Fibroblast of lung (primary cell): ENCODE results near the gene LEFTY2. TPM values are rescaled to one million over a fixed set of nuclear protein-coding genes. Genes with fewer than 3 reads are reported as not detected.

ENCODE experiments used
- DNase-seq, 2 donors: peaks; one replicate each; pipeline versions ENCODE4 v3.0.0 to v3.0.0-alpha.2; 2010; ENCODE audit warnings: low read depth in 2 of 2
- H2AFZ ChIP-seq: 2 replicates; pipeline ENCODE4 v1.5.1; 2012; ENCODE audit warnings: low read length, control low read depth, inconsistent platforms
- H3K27ac ChIP-seq: 2 replicates; pipeline ENCODE4 v1.5.1; 2011; ENCODE audit warnings: low read length, control low read depth; ENCODE audit not compliant: insufficient read depth
- H3K27me3 ChIP-seq: 2 replicates; pipeline ENCODE4 v1.5.1; 2011; ENCODE audit warnings: mild to moderate bottlenecking, low read length; ENCODE audit not compliant: control insufficient read depth, insufficient read depth
- H3K36me3 ChIP-seq: 2 replicates; pipeline ENCODE4 v1.5.1; 2011; ENCODE audit warnings: low read length; ENCODE audit not compliant: control insufficient read depth, insufficient read depth
- H3K4me1 ChIP-seq: 2 replicates; pipeline ENCODE4 v1.5.1; 2011; ENCODE audit warnings: low read length; ENCODE audit not compliant: control insufficient read depth, insufficient read depth; ENCODE audit errors: extremely low read depth
- H3K4me2 ChIP-seq: 2 replicates; pipeline ENCODE4 v1.5.1; 2011; ENCODE audit warnings: low read length, control low read depth; ENCODE audit not compliant: insufficient read depth; ENCODE audit errors: extremely low read depth
- H3K4me3 ChIP-seq, 4 experiments: fragments of 200-600 bp in 1 of 4; sonication (generic) in 1 of 4; replicated peaks in 1 of 4; 2 replicates each; pipeline ENCODE4 v1.5.1; 2011 to 2016; ENCODE audit warnings: low read length in 4 of 4, low read depth in 3 of 4, mild to moderate bottlenecking in 3 of 4, control low read depth in 2 of 4, inconsistent platforms in 1 of 4, mixed read lengths in 1 of 4; ENCODE audit not compliant: insufficient read depth in 1 of 4; ENCODE audit errors: control extremely low read depth in 1 of 4
- H3K79me2 ChIP-seq: 2 replicates; pipeline ENCODE4 v1.5.1; 2012; ENCODE audit warnings: mild to moderate bottlenecking, low read length, inconsistent platforms; ENCODE audit not compliant: control insufficient read depth, insufficient read depth
- H3K9ac ChIP-seq: 2 replicates; pipeline ENCODE4 v1.5.1; 2011; ENCODE audit warnings: mild to moderate bottlenecking, low read length, control low read depth; ENCODE audit not compliant: insufficient read depth
- H3K9me3 ChIP-seq: 2 replicates; pipeline ENCODE4 v1.5.1; 2012; ENCODE audit warnings: low read depth, low read length; ENCODE audit not compliant: control insufficient read depth, insufficient read depth
- H4K20me1 ChIP-seq: 2 replicates; pipeline ENCODE4 v1.5.1; 2011; ENCODE audit warnings: low read length; ENCODE audit not compliant: control insufficient read depth, insufficient read depth; ENCODE audit errors: extremely low read depth
- CTCF ChIP-seq, 2 donors: IDR thresholded peaks in 1 of 2; conservative IDR thresholded peaks in 1 of 2; 1 replicate in 1 of 2; 2 replicates in 1 of 2; pipeline ENCODE4 v1.5.1; 2011 to 2012; ENCODE audit warnings: low read length in 2 of 2, control low read depth in 1 of 2, inconsistent platforms in 1 of 2, low read depth in 1 of 2, mild to moderate bottlenecking in 1 of 2
- EZH2 ChIP-seq: IDR thresholded peaks from 2 replicates; pipeline ENCODE4 v1.5.1; 2012; ENCODE audit warnings: low read length, control low read depth, mild to moderate bottlenecking; ENCODE audit errors: missing control alignments
- polyA plus RNA-seq, 2 donors: library from polyadenylated mRNA; depleted of rRNA in 1 of 2; stranded (reverse) in 1 of 2; unstranded in 1 of 2; fragments of >200 nt; gene quantifications; 2 replicates each; pipeline ENCODE4 v1.2.1, GENCODE V29; 2011 to 2012; ENCODE audit warnings: missing spikeins in 1 of 2
- total RNA-seq: library from RNA; depleted of rRNA; stranded (reverse); fragments of >200 nt; gene quantifications from 2 replicates; pipeline ENCODE4 v1.2.1, GENCODE V29; 2014

Gene LEFTY2
- total and polyA plus RNA-seq, 2 donors (not counting 1 experiment from before 2014, with no cell fraction given), result not detected

- H3K4me3 ChIP-seq, result no peak overlapping the region
- H3K27me3 ChIP-seq, result no peaks in the 10 kb centered on the region
- no peaks in the 10 kb centered on the region for H3K79me2 ChIP-seq
- H3K36me3 ChIP-seq, result no peaks in the 10 kb centered on the region
- H3K9ac ChIP-seq, result no peak overlapping the region
- H2AFZ ChIP-seq, result no peak overlapping the region
- TF ChIP-seq CTCF (conservative IDR thresholded peaks at IDR 0.05 in 1 of 2, IDR thresholded peaks at IDR 0.05 in 1 of 2; ENCODE audit: low read depth in 1 of 2, low read length in 2 of 2) (no peak), EZH2 (no peak)
- no peaks in the 10 kb centered on the region for H4K20me1 ChIP-seq
- no peak for DNase-seq
- no peaks in the 10 kb centered on the region for H3K9me3 ChIP-seq
- no peaks in the 10 kb centered on the region for H3K4me1 ChIP-seq
- H3K27ac ChIP-seq, result no peak overlapping the region
- no peak overlapping the region for H3K4me2 ChIP-seq
Observed at GRCh38 chr1:225899044-225899925, 41.7 kb downstream of the LEFTY2 start.

- H3K4me1 ChIP-seq, result no peaks in the 10 kb centered on the region
- H2AFZ ChIP-seq, result no peak overlapping the region
- no peaks in the 10 kb centered on the region for H3K27me3 ChIP-seq
- no peak for DNase-seq
- no peak overlapping the region for H3K4me2 ChIP-seq
- no peaks in the 10 kb centered on the region for H4K20me1 ChIP-seq
- TF ChIP-seq CTCF (conservative IDR thresholded peaks at IDR 0.05 in 1 of 2, IDR thresholded peaks at IDR 0.05 in 1 of 2; ENCODE audit: low read depth in 1 of 2, low read length in 2 of 2), result no peak
- H3K4me3 ChIP-seq, result no peak overlapping the region
- no peaks in the 10 kb centered on the region for H3K79me2 ChIP-seq
- no peak overlapping the region for H3K9ac ChIP-seq
- H3K36me3 ChIP-seq, result no peaks in the 10 kb centered on the region
- no peak overlapping the region for H3K27ac ChIP-seq
- H3K9me3 ChIP-seq, result no peaks in the 10 kb centered on the region
Observed at GRCh38 chr1:225897595-225898514, 43.2 kb downstream of the LEFTY2 start.

GRCh38 chr1:225896937-225897549, 44.0 kb downstream of the LEFTY2 start:
- Histone ChIP-seq H3K4me2 (no peak overlapping the region), H3K4me1 (no peaks in the 10 kb centered on the region), H4K20me1 (no peaks in the 10 kb centered on the region), H3K9ac (no peak overlapping the region), H3K27ac (no peak overlapping the region), H3K9me3 (no peaks in the 10 kb centered on the region), H3K4me3 (no peak overlapping the region), H3K27me3 (no peaks in the 10 kb centered on the region), H3K79me2 (no peaks in the 10 kb centered on the region), H2AFZ (no peak overlapping the region), H3K36me3 (no peaks in the 10 kb centered on the region)
- peak in 1 of 2 donors; percentile 20 for DNase-seq
- TF ChIP-seq EZH2 (no peak), CTCF (conservative IDR thresholded peaks at IDR 0.05 in 1 of 2, IDR thresholded peaks at IDR 0.05 in 1 of 2; ENCODE audit: low read depth in 1 of 2, low read length in 2 of 2) (no peak)
